ENCODE measurements around the gene AGAP1.

Gene AGAP1

DNA sequence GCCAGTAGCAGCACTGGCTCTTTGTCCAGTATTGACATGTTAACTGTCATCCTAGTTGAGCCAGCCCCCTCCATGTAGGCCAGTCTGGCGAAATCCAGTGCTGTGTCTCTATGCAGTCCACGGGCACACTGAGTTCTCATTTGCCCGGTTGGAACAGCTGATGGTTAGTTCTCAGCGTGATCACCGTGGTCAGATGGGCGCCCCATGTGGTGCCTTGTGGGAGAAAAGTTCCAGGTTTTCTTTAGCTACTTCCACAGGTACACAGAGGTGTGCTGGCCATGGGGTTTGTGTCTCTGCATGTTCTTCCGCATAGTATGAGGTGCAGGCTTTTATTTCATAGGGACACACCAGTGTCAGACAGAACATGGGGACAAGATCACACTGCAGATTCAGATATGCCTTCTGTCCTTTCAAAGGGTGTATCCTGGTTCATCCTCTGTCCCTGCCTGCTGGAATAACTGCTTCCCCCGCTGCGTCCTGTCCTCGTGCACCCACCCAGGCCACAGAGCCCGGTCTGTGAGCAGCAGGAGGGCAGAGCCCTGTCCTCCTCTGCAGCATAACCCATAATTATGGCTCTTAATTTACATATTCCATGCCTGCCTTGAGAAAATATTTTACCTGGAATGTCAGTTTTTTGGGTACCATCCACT is 340.3 kb downstream of the AGAP1 start:
- DNase-seq, result no peak

DNA sequence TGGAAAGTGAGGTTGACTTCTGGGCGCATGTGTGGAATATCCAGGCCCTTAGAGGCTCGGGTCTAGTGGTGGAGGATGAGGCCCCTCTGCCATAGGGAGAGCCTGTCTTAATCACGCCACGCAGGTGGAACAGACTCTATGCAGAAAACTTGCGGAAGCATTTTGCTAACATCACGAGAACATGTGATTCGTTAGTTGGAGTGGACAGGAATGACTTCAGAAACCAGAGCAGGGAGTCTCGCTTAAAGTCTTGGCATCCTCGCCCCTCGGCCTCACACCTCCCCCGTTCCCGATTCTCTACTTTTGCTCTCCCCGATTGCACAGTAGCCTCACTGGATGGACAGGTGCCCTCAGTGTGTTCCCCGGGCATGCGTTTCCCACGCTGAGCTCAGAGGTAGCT is 340.9 kb downstream of the AGAP1 start:
- no peak for DNase-seq

DNA sequence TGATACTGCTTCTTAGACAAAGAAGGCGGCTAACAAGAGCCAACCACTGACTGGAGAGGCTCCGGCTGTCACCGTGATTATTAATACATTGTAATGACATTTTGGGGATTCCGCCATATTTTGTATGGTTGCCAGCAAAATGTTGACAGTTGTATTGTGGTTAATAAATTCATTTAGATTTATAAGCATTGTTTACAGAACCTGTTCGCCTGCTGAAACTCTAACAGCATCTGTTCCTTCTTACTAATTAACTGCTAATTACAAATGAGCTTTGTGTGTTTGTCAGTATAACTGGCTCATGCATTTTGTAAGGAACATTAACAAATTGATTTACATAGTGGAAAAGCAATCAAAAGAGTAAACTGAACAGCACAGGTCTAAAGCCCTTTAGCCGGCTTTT is 342.0 kb downstream of the AGAP1 start:
- DNase-seq, result no peak

DNA sequence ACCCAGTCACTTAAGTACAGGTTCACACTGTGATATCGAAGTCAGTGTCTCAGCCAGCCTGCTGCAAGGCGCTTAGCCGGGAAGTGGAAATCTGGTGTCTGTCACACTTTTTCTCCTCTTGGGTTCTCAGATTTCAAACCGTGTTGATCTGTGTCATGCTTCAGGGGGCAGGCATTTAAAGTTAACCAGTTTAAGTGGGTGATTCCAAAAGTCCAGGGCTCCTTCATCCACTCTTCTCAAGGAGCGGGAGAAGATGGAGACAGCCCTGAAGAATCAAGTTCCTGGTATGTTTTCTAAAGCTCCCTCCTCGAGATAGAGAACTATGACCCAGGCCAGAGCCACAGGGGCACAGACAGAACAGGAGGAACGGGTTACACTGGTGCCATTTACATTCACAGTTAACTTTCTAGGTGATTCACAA is 342.7 kb downstream of the AGAP1 start:
- no peak for DNase-seq

DNA sequence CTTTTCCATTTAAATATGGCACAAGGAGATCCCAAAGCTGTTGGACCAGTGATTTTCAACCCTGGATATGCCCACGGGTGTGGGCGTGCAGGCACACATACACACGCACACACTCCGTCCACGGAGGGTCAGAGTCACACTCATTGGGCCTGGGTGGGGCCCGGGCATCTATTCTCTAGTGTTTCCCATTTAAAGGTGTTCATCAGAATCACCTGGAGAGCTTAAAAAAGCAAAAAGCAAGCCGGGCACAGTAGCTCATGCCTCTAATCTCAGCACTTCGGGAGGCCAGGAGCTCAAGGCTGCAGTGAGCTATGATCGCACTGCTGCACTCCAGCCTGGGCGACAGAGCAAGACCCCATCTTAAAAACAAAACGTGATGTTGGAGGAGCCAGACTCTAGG is 345.4 kb downstream of the AGAP1 start:
- no peak for DNase-seq

DNA sequence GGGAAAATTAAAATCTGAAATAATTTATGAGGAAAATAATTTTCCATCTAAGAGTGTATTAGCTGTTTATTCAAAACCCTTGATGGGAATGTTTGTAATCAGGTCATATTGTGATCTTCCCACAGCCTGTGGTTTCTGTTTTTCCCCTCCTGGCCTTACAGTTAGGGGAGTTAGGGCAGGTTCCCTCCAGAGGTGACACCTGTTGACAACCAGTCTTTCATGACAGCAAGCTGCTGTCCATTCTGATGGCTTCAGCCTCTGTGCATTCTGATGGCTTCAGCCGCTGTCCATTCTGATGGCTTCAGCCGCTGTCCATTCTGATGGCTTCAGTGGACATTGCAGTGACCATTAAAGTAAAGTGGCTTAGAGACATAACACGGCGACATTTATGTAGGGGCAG is 346.1 kb downstream of the AGAP1 start:
- DNase-seq, result no peak

DNA sequence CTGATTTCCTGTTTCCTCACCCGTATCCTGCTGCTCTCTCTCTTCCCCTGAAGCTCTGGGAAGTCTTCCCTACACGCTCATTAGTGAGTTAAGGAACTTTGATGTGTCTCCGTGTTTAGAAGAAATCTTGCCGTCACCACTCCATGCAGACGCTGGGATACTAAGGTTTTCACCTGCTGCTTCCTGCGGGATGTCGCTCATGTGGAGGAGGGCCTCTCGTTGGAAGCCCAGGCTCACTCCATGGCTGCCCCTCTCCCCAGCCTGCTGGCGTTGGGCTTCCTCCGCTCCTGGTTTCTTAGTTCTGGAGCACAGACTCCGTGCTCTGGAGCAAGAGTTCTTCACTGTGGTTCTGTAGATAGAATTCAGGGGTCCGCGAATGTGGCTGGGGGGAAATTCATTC is 348.0 kb downstream of the AGAP1 start:
- DNase-seq, result no peak

DNA sequence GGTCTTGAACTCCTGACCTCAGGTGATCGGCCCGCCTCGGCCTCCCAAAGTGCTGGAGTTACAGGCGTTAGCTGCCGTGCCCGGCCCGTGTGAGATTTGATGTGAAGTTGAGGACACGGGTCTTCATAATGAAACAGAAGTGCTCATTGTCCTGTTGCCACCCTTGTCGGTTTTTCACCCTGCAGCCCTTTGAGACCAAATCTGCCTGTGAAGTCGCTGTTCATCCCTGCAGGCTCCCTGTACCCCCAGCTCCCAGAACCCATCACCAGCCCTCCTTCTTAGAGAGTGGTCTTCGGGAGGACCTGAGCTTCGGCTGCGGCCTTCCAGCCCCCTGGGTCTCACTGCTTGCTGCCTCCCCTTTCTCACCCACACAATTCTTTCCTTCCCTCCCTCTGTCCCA is 349.1 kb downstream of the AGAP1 start:
- no peak for DNase-seq

DNA sequence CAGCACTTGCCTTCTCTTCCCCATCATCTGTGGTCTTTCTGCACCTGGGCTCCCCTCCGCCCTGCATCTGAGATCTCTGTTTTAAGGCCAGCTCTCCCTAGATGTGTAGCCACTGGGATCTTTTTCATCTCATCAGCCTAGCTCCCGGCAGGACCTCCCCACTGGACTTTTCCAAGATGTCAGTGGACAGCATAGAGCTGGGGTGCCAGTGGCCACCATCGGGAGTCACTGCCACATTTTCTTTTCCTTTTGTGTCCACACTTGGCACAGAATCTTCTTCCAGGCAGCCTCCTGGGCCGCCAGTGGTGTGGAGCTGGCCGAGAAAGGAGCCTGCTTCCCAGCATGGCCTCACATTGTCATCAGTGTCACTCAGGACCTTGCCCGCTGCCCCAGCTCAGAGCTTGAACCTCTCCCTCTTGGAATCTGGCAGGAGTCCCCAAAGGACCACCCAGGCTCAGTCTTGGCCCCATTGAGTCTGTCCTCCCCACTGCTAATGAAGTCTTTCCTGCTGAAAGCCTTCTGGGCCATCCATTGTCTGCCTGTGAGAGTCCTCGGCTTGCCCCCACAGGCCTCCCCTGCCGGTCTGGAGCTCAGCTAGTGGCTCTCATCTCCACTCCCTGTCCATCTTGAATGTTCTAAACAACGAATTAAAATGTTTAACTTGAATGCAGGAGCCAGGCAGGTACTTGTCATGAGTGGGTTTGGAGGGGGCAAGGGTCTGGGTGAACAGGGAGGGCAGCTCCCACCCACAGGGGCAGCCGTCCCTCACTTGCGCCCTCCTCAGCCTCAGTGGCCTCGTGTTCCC is 349.9 kb downstream of the AGAP1 start:
- no peak for DNase-seq

DNA sequence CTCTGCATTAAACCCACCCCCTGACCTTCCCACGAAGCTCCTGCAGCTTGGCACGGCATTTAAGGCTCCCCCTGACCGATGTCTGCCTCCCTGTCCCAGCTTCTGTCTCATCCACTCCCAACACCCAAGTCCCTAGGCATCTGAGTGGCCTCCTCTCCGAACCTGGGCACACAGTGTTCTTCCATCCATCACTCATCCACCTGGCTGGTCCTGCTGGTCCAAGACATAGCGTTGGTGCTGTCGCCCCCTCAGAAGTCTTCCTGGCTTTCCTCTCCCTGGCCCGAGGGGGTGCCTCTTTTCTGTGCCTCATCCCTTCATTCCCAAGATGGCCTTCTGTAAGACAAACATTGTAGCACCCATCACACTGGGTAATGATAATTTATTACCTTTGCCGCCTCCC is 350.7 kb downstream of the AGAP1 start:
- no peak for DNase-seq

DNA sequence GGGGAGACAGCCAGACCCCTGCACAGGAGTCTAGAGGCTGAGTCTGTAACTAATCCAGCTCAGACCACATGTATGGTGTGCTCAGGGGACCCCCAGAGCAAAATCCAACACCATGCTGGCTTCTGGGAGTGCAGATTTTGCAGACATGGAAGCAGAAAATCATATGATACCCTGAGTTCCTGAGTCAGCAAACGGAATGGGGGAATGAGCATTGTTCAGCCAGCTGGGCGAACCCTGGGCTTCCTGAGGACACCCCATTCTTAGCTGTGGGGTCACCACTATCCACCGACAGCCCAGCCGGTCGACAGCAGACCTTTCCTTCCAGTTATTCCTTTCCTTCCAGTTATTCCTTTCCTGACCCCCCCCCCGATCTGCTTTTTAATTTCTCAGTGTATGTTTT is 351.4 kb downstream of the AGAP1 start:
- no peak for DNase-seq

DNA sequence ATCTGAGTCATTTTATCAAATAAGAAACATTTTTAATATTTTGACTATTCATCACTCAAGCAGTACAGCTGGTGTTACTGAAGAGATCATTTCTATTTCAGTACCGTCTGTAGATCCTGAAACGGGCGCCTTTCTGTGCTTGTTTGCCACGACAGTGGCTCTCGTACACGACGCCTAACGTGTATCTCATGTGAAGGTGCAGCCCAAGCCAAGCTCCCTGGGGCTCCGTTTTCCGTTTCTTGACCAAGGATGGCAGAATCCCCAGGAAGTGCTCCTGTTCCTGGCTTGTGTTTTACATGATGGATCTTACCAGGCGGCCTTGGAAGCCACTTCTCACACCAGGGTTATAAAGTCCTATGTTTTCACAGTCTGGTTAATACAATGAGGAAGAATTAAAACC is 353.7 kb downstream of the AGAP1 start:
- no peak for DNase-seq

DNA sequence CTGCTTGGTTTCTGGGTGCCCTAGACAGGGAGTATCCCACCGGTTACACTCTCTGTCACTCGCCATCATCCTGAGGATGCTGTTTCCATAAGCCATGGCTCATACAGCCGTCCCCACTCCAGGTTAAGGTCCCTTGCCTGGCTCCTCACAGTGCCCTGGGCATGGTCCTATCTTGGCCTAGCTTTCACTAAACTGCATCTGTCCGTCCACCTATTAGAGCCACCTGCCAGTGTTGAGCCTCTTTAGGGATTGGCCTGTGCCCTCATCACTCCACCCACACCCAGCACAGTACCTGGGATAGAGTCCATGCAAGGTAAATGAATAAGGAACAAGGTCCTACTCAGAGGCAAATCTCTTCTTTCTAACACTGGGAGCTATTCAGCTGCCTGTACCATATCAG is 354.2 kb downstream of the AGAP1 start:
- no peak for DNase-seq

DNA sequence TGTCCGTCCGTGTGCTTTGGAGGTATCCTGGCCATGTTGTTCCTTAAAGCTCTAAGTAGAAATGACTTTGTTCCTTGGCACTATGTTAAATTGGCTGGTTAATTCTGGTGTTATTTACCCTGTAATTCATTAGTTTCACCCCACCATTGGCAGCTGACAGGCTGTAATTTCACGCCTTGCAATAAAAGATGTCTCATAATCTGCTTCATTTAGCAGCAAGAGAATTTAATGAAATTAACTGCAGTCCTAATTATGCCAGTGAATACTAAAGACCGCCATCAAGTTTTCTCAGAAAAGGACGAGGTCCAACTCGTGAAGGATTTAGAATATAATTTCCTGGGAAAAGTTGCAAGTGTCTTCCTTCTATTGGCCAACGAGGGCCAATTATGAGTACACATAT is 355.1 kb downstream of the AGAP1 start:
- DNase-seq, result no peak

DNA sequence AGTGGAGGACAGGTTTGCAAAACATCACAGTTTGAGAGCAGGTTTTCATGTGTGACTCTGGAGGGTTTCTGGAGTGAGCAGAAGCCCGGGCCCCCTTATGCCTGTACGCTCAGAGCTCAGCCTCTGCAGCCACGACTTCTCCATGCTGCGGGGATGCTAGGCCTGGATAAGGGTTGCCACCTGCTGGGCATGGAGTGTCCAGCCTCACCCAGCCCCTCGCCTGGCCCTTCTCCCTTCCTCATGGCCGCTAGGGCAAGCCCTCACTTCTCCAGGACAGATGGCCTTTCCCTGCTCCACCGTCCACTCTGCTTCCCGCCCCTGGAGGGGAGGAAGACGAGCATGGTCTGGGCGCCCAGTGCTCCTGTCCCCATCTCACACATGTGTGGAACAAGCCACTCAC is 355.6 kb downstream of the AGAP1 start:
- DNase-seq, result no peak

DNA sequence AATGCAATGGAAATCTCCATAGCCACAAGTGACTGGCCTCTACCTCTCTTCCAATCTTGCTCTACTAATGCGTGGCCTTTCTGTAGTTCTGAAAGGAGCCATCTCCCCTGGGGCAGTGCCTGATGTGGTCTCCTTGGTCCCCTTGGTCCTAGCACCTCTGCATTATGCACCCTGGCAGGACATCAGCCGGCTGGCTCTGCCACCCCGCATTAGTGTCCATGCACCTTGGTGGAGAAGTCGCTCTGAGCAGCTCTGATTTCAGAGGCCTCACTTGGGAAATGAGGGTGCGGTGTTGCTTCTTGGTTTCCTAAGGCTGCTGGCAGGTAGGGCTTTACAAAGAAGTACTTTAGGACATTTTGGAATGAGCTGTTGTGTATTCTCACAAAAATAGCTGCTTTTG is 356.4 kb downstream of the AGAP1 start:
- no peak for DNase-seq

DNA sequence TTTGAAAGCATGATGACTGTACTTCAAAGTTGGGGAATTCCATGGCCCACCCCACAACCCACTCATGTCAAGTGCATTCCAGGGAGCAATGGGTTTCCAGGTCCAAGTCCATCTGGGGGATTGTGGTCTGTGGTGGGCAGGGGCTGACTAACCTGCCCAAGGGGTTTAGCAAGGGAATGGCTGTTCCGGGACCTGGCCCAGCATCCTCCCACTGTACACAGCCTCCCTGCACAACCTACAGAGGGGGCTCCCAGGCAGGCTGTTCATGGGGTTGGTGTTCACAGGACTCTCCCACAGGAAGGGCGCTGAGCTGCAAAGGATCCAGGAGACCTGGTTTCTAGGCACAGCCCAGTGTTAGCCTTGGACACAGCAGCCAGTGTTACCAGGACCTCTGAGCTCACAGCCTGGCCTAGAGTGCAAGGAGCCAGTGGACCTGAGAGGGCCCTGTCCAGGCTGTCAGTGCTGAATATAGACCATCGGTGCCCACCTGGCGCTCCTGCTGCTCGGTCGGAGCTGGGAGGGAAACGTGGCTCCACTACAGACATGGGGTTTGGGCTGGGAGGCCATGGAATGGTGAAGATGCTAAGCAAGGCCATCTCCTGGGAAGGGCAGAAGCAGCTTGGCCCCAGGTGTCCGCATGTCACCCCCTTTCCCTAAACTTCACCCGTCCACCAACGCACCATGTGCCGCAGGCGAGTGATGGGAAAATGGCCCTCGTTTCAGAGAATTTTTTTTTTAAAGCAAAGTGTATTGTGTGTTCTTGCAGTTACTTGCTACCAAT is 357.1 kb downstream of the AGAP1 start:
- DNase-seq, result no peak

DNA sequence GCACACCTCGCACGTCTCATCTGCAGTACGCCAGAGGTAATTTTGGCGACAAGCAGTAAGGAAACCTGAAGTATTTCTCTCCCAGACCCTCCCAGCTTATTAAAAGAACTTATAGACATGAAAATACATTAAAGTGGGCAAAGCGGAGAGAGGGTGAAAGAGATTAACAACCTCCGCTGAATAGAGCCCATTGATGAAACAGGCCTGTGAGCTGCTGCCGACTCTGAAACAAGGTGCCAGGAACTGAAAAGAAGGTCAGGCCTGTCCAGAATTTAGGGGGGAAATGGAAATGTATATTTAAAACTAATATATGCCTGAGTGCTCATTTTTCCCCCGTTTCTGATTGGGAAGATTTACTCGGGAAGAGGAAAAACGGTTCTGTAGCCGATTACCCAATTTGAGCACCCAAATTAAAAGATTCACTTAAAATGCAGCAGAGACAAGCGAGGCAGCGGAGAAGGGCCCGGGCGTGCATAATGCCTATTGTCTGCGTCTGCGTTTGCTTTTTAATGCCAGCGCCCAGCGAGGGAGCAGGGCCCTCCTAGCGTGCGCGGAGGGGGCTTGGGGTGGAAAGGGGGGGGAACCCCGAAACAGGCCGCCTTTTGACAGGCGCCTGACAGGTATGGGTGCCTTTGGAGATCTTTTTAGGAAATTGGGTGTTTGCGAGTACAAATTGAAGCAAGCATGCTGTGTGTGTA is 358.1 kb downstream of the AGAP1 start:
- no peak for DNase-seq

DNA sequence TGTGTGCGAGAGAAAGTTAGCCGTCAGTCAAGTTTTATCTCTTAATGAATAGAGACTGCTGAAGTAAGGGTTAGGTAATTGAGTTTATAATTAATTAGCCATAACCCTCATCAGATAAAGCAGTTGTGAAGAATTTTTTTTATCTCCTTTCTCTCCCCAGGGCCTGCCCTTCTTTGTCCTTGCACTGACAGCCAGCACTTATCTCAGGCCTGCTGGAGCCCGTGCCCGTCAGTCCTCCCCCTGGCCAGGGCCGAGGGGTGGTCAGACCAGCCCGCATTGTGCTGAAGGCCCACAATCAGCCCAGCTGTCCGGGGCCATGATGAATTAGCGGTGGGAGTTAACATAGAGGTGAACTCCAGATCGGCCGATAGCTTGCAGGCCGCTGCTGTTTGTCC is 358.7 kb downstream of the AGAP1 start:
- no peak for DNase-seq

DNA sequence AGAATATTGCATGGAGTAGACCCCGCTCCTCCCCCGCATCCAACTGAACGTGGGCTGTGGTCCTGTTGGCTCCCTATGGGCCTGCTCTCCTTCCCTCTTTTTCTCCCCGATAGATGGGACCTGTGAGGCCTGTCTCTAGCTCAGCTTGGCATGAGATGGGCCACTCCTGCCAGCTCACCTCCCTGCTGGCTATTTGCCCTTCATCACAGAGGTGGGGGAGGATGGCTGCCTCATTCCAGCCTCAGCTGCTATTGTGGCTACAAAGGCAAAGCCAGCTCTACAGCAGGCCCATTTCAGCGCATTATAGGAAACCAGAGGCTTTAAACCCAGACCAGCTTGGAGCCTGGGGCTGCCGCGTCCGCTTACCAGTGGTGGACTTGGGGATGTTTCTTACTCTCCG is 360.4 kb downstream of the AGAP1 start:
- DNase-seq, result no peak

DNA sequence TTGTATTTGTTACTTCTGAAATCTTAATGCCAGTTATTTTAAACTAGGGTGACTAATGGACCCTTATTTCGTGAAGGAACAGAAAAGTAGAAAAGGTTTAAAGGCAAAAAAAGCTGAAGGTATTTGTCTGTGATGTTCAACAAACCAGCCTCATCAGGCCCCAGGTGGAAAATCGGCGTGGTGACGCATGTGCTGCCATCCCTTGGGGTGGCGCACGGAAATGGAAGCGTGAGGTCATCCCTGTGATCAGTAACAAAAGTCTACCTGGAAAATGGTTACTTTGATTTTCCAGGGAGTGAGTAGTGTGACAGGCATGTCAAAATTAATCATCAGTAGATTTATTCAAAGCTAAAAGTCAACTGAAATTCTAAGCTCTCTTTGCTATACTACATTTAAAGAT is 361.2 kb downstream of the AGAP1 start:
- no peak for DNase-seq

DNA sequence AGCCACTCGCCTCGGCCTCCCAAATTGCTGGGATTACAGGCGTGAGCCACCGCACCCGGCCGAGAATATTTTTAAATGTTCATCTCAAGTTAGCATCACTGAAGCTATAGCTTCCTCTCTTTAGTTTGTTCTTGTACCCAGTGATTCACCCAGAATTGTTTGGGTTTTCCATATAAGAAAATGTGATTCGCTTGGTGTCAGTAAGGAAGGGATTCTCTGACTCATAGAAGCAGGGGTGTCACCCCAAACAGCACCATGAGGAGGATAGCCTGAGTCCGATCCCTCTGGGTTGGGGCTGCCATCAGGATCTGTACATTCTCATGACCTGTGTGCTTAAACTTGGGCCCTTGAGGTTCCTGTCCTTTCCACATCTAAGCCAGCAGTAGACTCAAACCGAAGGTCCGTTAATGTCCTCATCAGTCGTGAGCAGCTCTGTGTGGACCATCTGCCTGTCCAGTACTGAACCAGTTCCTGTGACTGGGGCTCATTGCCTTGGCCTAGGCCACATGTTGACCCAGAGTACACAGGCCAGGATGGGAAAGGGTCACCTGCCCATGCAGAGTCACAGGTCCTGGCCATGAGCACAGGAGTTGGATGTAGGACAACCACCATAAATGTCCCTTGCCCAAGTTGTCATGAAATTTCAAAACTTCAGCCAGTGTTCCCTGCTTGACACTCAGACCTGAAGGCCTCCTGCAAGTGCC is 362.5 kb downstream of the AGAP1 start:
- no peak for DNase-seq

DNA sequence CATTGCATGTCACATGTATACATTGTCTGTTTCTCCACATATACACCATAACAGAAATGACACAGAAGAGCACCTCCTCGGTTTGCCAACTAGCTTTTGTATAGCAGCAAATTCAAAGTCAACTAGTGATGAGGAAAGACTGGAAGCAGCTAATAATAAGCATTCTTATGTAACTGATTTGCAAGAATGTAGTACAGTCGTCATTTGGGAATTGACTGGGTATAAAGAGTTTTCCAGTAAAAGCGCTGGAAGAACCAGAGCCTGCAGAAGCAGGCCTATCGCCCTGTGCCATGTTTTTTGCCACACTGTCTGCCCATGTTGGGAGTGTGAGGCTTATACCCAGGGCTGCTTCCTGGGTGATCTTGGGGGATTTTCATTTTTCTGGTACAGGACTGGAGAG is 363.8 kb downstream of the AGAP1 start:
- DNase-seq, result no peak
